Endodermal cell (in vitro differentiated cells): ENCODE results near the gene TEX101. TPM values are rescaled to one million over a fixed set of nuclear protein-coding genes. Genes with fewer than 3 reads are reported as not detected.

Experiments
- DNase-seq: peaks from one replicate; pipeline ENCODE4 v3.0.0-alpha.2; 2017
- H3K27ac ChIP-seq: 2 replicates; pipeline ENCODE4 v1.5.1; 2013; ENCODE audit warnings: mild to moderate bottlenecking, low read depth, low read length, moderate library complexity
- H3K27me3 ChIP-seq: 2 replicates; pipeline ENCODE4 v1.6.1; 2013; ENCODE audit warnings: mild to moderate bottlenecking, low read length, moderate library complexity; ENCODE audit not compliant: insufficient read depth, control insufficient read depth, poor library complexity, severe bottlenecking
- H3K36me3 ChIP-seq: 2 replicates; pipeline ENCODE4 v1.7.0; 2013; ENCODE audit warnings: mild to moderate bottlenecking, low read length, moderate library complexity; ENCODE audit not compliant: control insufficient read depth, insufficient read depth
- H3K4me1 ChIP-seq: one replicate; pipeline ENCODE4 v1.7.0; 2013; ENCODE audit warnings: low read length; ENCODE audit not compliant: control insufficient read depth, insufficient read depth
- H3K4me3 ChIP-seq: 2 replicates; pipeline ENCODE4 v1.5.1; 2013; ENCODE audit warnings: mild to moderate bottlenecking, low read length, moderate library complexity
- H3K9ac ChIP-seq: 2 replicates; pipeline ENCODE4 v1.6.1; 2013; ENCODE audit warnings: mild to moderate bottlenecking, low read length, moderate library complexity; ENCODE audit not compliant: poor library complexity, severe bottlenecking; ENCODE audit errors: extremely low read depth
- H3K9me3 ChIP-seq: 2 replicates; pipeline ENCODE4 v1.6.1; 2013; ENCODE audit warnings: mild to moderate bottlenecking, low read length, moderate library complexity; ENCODE audit not compliant: control insufficient read depth
- H3K27ac Mint-ChIP-seq: 2 replicates; pipeline ENCODE4 v1.8.0; 2020; ENCODE audit warnings: mixed read lengths
- H3K27me3 Mint-ChIP-seq: 2 replicates; pipeline ENCODE4 v1.8.0; 2021; ENCODE audit warnings: mild to moderate bottlenecking, mixed read lengths; ENCODE audit not compliant: insufficient read depth
- H3K36me3 Mint-ChIP-seq: 2 replicates; pipeline ENCODE4 v1.8.0; 2020; ENCODE audit warnings: low read depth, mixed read lengths
- H3K4me1 Mint-ChIP-seq: 2 replicates; pipeline ENCODE4 v1.8.0; 2020; ENCODE audit warnings: mixed read lengths
- H3K4me3 Mint-ChIP-seq: 2 replicates; pipeline ENCODE4 v1.8.0; 2020; ENCODE audit warnings: mild to moderate bottlenecking, moderate library complexity, mixed read lengths
- H3K9me3 Mint-ChIP-seq: 2 replicates; pipeline ENCODE4 v1.8.0; 2020; ENCODE audit warnings: mild to moderate bottlenecking, mixed read lengths
- WGBS, 2 experiments: methylation state at CpG; one replicate each; pipeline versions ENCODE4 v1.1.5 to v1.1.7; 2013; ENCODE audit warnings: missing lambda C conversion rate in 2 of 2, mixed read lengths in 1 of 2; ENCODE audit not compliant: insufficient coverage in 1 of 2, insufficient read length in 1 of 2; 5-methylcytosine and 5-hydroxymethylcytosine counted together
- total RNA-seq, 2 donors: library from RNA; stranded (reverse); fragmentation: NEBNext Ultra II Directional in 1 of 2; extraction: Animal tissue kit (Norgen Biotek cat#: 25700) in 1 of 2; gene quantifications; 2 replicates in 1 of 2; 3 replicates in 1 of 2; pipeline ENCODE4 v1.2.1, GENCODE V29; 2021
- TF ChIP-seq, protein P1 (sequence below): fragments of 200-600 bp; sonication (generic); conservative IDR thresholded peaks from 2 replicates; pipeline ENCODE4 v1.5.0; 2021; ENCODE audit warnings: antibody characterized with exemption, mild to moderate bottlenecking

Gene TEX101
- total RNA-seq, 2 donors from 2014 or later, result 0.59 TPM; not detected in 1

DNA sequence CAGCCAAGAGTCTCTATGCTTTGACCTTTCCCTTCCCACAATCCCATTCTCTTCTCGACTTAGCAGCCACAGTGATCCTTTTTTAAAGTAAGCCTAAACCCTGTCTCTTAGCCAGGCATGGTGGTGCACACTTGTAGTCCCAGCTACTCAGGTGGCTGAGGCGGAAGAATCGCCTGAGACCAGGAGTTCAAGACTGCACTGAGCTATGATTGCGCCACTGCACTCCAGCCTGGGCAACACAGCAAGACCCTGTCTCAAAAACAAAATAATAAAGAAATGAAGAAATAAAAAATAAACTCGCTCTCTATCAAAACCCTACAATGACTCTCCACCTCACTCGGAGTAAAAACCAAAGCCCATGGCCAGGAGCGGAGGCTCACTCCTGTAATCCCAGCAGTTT is 14.7 kb downstream of the TEX101 start:
- Mint-ChIP-seq H3K27me3 (no peaks in the 10 kb centered on the region), H3K36me3 (no peaks in the 10 kb centered on the region), H3K4me1 (no peaks in the 10 kb centered on the region), H3K4me3 (no peak overlapping the region), H3K9me3 (no peaks in the 10 kb centered on the region), H3K27ac (no peak overlapping the region)
- Histone ChIP-seq H3K9me3 (no peaks in the 10 kb centered on the region), H3K27me3 (no peaks in the 10 kb centered on the region), H3K4me1 (no peaks in the 10 kb centered on the region), H3K4me3 (no peak overlapping the region), H3K27ac (no peak overlapping the region), H3K9ac (no peak overlapping the region), H3K36me3 (no peaks in the 10 kb centered on the region)
- 87 to 90% methylated on average over 3 to 6 of the region's 7 CpGs for WGBS, 2 experiments
- no peak for DNase-seq
- TF ChIP-seq, protein P1, sequence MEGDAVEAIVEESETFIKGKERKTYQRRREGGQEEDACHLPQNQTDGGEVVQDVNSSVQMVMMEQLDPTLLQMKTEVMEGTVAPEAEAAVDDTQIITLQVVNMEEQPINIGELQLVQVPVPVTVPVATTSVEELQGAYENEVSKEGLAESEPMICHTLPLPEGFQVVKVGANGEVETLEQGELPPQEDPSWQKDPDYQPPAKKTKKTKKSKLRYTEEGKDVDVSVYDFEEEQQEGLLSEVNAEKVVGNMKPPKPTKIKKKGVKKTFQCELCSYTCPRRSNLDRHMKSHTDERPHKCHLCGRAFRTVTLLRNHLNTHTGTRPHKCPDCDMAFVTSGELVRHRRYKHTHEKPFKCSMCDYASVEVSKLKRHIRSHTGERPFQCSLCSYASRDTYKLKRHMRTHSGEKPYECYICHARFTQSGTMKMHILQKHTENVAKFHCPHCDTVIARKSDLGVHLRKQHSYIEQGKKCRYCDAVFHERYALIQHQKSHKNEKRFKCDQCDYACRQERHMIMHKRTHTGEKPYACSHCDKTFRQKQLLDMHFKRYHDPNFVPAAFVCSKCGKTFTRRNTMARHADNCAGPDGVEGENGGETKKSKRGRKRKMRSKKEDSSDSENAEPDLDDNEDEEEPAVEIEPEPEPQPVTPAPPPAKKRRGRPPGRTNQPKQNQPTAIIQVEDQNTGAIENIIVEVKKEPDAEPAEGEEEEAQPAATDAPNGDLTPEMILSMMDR, result no peak

DNA sequence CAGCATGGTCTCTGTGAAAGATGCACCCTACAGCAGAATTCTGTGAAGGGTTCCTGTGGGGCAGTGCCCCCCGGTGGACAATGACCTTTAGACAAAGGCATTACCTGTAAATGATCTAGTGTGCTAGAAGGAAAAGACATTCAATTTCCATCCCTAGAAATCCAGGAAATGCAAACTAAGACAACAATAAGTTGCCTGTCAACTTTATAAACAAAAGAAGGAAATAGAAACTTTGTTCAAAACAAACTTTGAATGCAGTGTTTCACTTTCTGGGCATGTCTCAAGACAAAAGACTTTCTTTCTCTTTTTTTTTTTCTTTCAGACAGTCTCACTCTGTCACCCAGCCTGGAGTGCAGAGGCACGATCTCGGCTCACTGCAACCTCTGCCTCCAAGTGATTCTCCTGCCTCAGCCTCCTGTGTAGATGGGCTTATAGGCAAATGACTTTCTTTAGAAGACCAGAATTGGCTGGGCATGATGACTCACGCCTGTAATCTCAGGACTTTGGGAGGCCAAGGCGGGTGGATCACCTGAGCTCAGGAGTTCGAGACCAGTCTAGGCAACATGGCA is 15.5 kb downstream of the TEX101 start:
- no peak overlapping the region for H3K27ac Mint-ChIP-seq
- no peaks in the 10 kb centered on the region for H3K4me1 Mint-ChIP-seq
- H3K4me3 Mint-ChIP-seq, result no peak overlapping the region
- TF ChIP-seq, protein P1, result peak; percentile 70
- Histone ChIP-seq H3K9me3 (no peaks in the 10 kb centered on the region), H3K4me3 (no peak overlapping the region), H3K27ac (no peak overlapping the region), H3K36me3 (no peaks in the 10 kb centered on the region), H3K27me3 (no peaks in the 10 kb centered on the region), H3K9ac (no peak overlapping the region), H3K4me1 (no peaks in the 10 kb centered on the region)
- DNase-seq, result peak; percentile 78
- H3K36me3 Mint-ChIP-seq, result no peaks in the 10 kb centered on the region
- 81% methylated on average over 3 to 6 of the region's 6 CpGs for WGBS, 2 experiments
- no peaks in the 10 kb centered on the region for H3K9me3 Mint-ChIP-seq
- peaks cover 4% of the 10 kb centered on the region for H3K27me3 Mint-ChIP-seq

DNA sequence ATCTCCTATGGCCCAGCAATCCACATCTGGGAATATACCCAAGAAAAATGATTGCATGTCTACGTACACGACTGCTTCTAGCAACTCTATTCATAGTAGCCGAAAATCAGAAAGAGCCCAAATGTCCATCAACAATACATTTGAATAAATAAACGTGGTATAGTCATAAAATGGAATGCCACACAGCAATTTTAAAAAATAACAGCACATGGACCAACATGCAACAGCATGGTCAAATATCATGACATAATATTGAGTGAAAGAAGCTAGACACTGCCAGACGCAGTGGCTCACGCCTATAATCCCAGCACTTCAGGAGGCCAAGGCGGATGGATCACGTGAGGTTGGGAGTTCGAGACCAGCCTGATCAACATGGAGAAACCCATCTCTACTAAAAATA is 16.3 kb downstream of the TEX101 start:
- 95 to 100% methylated on average over 5 to 9 of the region's 9 CpGs for WGBS, 2 experiments
- H3K27me3 ChIP-seq, result no peaks in the 10 kb centered on the region

More for the DNA sequence above, 16.3 kb downstream of the TEX101 start:
- no peak overlapping the region for H3K4me3 Mint-ChIP-seq
- Histone ChIP-seq H3K4me3 (no peak overlapping the region), H3K27ac (no peak overlapping the region), H3K36me3 (no peaks in the 10 kb centered on the region), H3K4me1 (no peaks in the 10 kb centered on the region), H3K9ac (no peak overlapping the region), H3K9me3 (no peaks in the 10 kb centered on the region)
- TF ChIP-seq, protein P1, result no peak
- peaks cover 4% of the 10 kb centered on the region for H3K27me3 Mint-ChIP-seq
- no peaks in the 10 kb centered on the region for H3K4me1 Mint-ChIP-seq
- no peaks in the 10 kb centered on the region for H3K36me3 Mint-ChIP-seq
- no peak overlapping the region for H3K27ac Mint-ChIP-seq
- no peak for DNase-seq
- H3K9me3 Mint-ChIP-seq, result no peaks in the 10 kb centered on the region
